ENCODE data around the gene LAPTM5.
A peak's percentile ranks its signal among the peaks of the same experiment; 100 is the strongest.

The LAPTM5 gene

DNA sequence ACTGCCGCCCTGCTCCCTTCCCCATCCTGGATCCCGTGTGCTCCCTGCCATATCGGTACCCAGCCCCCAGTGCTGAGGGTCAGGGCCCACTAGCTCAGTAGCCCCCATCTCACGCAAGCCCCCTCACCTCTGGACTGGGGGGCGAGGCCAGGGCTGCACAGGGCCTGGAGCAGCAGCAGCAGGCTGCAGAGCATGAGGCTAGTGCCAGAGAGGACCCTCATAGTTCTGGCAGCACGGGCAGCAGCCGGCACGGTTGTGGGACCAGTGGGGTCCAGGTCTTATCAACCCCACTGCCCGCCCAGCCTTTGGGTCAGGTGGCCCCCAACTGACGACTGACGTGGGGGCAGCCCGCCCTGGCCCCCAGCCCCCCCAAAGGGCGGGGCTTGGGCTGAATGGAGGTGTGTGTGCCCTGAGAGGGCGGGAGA, 34.2 kb downstream of the LAPTM5 start, which contains the start of gene MATN1 (continued):
- TF ChIP-seq ZNF518A (tag by site-specific recombination; conservative IDR thresholded peaks at IDR 0.05; ENCODE audit: low read depth) (no peak), ZNF670 (tag by site-specific recombination; IDR thresholded peaks at IDR 0.05; ENCODE audit: low read depth) (no peak), ZNF174 (tag by site-specific recombination; IDR thresholded peaks at IDR 0.05) (no peak), ZNF600 (tag by site-specific recombination; IDR thresholded peaks at IDR 0.05) (no peak), ZNF664 (tag by site-specific recombination; IDR thresholded peaks at IDR 0.05) (no peak), ZNF837 (tag by site-specific recombination; IDR thresholded peaks at IDR 0.05) (no peak), ZNF433 (tag by site-specific recombination; IDR thresholded peaks at IDR 0.05; ENCODE audit: low read depth) (no peak), ZBTB44 (tag by site-specific recombination; IDR thresholded peaks at IDR 0.05) (no peak), YY2 (tag by site-specific recombination; IDR thresholded peaks at IDR 0.05) (no peak), ZFP37 (tag by site-specific recombination; IDR thresholded peaks at IDR 0.05) (no peak)
- TF ChIP-seq, protein P1, sequence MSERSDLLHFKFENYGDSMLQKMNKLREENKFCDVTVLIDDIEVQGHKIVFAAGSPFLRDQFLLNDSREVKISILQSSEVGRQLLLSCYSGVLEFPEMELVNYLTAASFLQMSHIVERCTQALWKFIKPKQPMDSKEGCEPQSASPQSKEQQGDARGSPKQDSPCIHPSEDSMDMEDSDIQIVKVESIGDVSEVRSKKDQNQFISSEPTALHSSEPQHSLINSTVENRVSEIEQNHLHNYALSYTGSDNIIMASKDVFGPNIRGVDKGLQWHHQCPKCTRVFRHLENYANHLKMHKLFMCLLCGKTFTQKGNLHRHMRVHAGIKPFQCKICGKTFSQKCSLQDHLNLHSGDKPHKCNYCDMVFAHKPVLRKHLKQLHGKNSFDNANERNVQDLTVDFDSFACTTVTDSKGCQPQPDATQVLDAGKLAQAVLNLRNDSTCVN (tag by site-specific recombination; optimal IDR thresholded peaks at IDR 0.05): no peak

GRCh38 chr1:30721812-30722537, 35.6 kb downstream of the LAPTM5 start:
- H3K4me3 ChIP-seq (ENCODE audit: low read depth, low read length): no peak overlapping the region
- H3K36me3 ChIP-seq (ENCODE audit: control insufficient read depth in 2 of 2, insufficient read depth in 1 of 2, low read length in 2 of 2): no peaks in the 10 kb centered on the region
- H3K4me1 ChIP-seq (ENCODE audit: control insufficient read depth, insufficient read depth, low read length): no peaks in the 10 kb centered on the region
- no peaks in the 10 kb centered on the region for H3K9me3 ChIP-seq (ENCODE audit: control insufficient read depth, insufficient read depth, low read depth, low read length)
- ChIA-PET POLR2A (interaction anchor here (0.5 to 1.5 kb wide), 2 partner anchors 58 to 1955 kb away, joined by 3 to 7 read pairs; no protein-coding TSS in a partner anchor), CTCF (interaction anchor here (4.1 to 13.2 kb wide), 3 partner anchors 60 to 189 kb away, joined by 51 to 374 read pairs (median 78); no protein-coding TSS in a partner anchor)
- H3K27ac ChIP-seq (ENCODE audit: extremely low read depth, low read depth, low read length): no peak overlapping the region
- TF ChIP-seq BCL11B (tag by site-specific recombination; IDR thresholded peaks at IDR 0.05; ENCODE audit: low read depth): no peak
- TF ChIP-seq ZNF146 (tag by site-specific recombination; IDR thresholded peaks at IDR 0.05): no peak
- 0 out of 2 replicates have a peak, but pooled peaks have one; percentile 28 for TF ChIP-seq ZNF335 (tag by site-specific recombination; conservative IDR thresholded peaks at IDR 0.05)
- TF ChIP-seq KLF16 (tag by site-specific recombination; IDR thresholded peaks at IDR 0.05): no peak
- TF ChIP-seq, protein P2, sequence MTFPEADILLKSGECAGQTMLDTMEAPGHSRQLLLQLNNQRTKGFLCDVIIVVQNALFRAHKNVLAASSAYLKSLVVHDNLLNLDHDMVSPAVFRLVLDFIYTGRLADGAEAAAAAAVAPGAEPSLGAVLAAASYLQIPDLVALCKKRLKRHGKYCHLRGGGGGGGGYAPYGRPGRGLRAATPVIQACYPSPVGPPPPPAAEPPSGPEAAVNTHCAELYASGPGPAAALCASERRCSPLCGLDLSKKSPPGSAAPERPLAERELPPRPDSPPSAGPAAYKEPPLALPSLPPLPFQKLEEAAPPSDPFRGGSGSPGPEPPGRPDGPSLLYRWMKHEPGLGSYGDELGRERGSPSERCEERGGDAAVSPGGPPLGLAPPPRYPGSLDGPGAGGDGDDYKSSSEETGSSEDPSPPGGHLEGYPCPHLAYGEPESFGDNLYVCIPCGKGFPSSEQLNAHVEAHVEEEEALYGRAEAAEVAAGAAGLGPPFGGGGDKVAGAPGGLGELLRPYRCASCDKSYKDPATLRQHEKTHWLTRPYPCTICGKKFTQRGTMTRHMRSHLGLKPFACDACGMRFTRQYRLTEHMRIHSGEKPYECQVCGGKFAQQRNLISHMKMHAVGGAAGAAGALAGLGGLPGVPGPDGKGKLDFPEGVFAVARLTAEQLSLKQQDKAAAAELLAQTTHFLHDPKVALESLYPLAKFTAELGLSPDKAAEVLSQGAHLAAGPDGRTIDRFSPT (tag by site-specific recombination; IDR thresholded peaks at IDR 0.05): 0 out of 2 replicates have a peak, but pooled peaks have one; percentile 15
- no peak for TF ChIP-seq ZBTB49 (tag by site-specific recombination; IDR thresholded peaks at IDR 0.05; ENCODE audit: low read depth)
- no peak for TF ChIP-seq ZNF660 (tag by site-specific recombination; IDR thresholded peaks at IDR 0.05)
- no peak for TF ChIP-seq ZNF623 (tag by site-specific recombination; IDR thresholded peaks at IDR 0.05)
- no peak for TF ChIP-seq ZNF548 (tag by site-specific recombination; IDR thresholded peaks at IDR 0.05)
- no peak for TF ChIP-seq ZNF692 (tag by site-specific recombination; IDR thresholded peaks at IDR 0.05)
- no peak for TF ChIP-seq ZFP69B (tag by site-specific recombination; IDR thresholded peaks at IDR 0.05)

Measured in HEK293 (cell line).